HepG2 (cell line): Measurements from ENCODE around the gene CD84. TPM values are rescaled to one million over a fixed set of nuclear protein-coding genes. Genes with fewer than 3 reads are reported as not detected.
"Not testable (repeated sequence)": the region's sequence is repeated elsewhere in the genome, so short reads cannot be mapped to it uniquely, and the experiment has no call there.

Experiments used
- ATAC-seq: fragments of 200-7000 bp; cut with Tn5 transposase; 3 replicates; pipeline ENCODE4 v1.9.1; 2020; ENCODE audit warnings: mild to moderate bottlenecking, moderate library complexity
- BruUV-seq: library from RNA; stranded (reverse); fragments of 400-500 nt; replicated peaks from 2 replicates; lab custom pipeline; 2021; lab: Mats Ljungman, UMichigan
- CTCF ChIA-PET: fragments of 300-600 bp; formaldehyde crosslinking; extraction: SDS; loops from one replicate; lab custom pipeline; 2021; ENCODE audit warnings: low total read pairs, inconsistent platforms, low intra/inter-chr PET ratio; lab: Yijun Ruan, JAX
- POLR2A ChIA-PET: fragments of 350-600 bp; sonication (Branson Sonifier 250); formaldehyde crosslinking; loops from one replicate; lab custom pipeline; 2020; ENCODE audit warnings: antibody characterized with exemption, inconsistent platforms; lab: Yijun Ruan, JAX
- DNase-seq: peaks from one replicate; pipeline ENCODE4 v3.0.0-alpha.2; 2015; ENCODE audit warnings: low spot score
- FAIRE-seq: peaks from 3 replicates; lab custom pipeline; 2011; peaks lifted over from hg19 to GRCh38; lab: Jason Lieb, UNC
- H2AFZ ChIP-seq: one replicate; pipeline ENCODE4 v1.6.1; 2011; ENCODE audit warnings: low read length, inconsistent platforms
- H3K27ac ChIP-seq: fragments of 300-600 bp; 3 replicates; pipeline ENCODE4 v1.8.0; 2011; ENCODE audit warnings: mixed run types, mild to moderate bottlenecking, mixed read lengths, low read length, inconsistent platforms; ENCODE audit not compliant: insufficient read depth; ENCODE audit errors: extremely low read length
- H3K27me3 ChIP-seq, 2 experiments: fragments of 200-600 bp in 1 of 2; 2 replicates in 1 of 2; 3 replicates in 1 of 2; pipeline versions ENCODE4 v1.6.0 to v1.8.0; 2011; ENCODE audit warnings: low read length in 2 of 2, mild to moderate bottlenecking in 2 of 2, moderate library complexity in 2 of 2, inconsistent platforms in 1 of 2; ENCODE audit not compliant: insufficient read depth in 2 of 2, control insufficient read depth in 1 of 2
- H3K36me3 ChIP-seq, 2 experiments: fragments of 200-600 bp in 1 of 2; replicated peaks in 1 of 2; 2 replicates in 1 of 2; 3 replicates in 1 of 2; pipeline versions ENCODE4 v1.5.1 to v1.8.0; 2011; ENCODE audit warnings: low read length in 2 of 2, inconsistent platforms in 1 of 2; ENCODE audit not compliant: insufficient read depth in 2 of 2, control insufficient read depth in 1 of 2
- H3K4me1 ChIP-seq: 2 replicates; pipeline ENCODE4 v1.5.1; 2012; ENCODE audit warnings: low read length, inconsistent platforms; ENCODE audit not compliant: insufficient read depth
- H3K4me2 ChIP-seq: 2 replicates; pipeline ENCODE4 v1.6.0; 2011; ENCODE audit warnings: low read depth, low read length, inconsistent platforms
- H3K4me3 ChIP-seq, 3 experiments: fragments of 200-600 bp in 1 of 3; sonication (generic), shearing (Covaris generic) in 1 of 3; replicated peaks in 1 of 3; 2 replicates each; pipeline ENCODE4 v1.5.1; 2011 to 2016; ENCODE audit warnings: low read length in 3 of 3, inconsistent platforms in 2 of 3, low read depth in 2 of 3, mild to moderate bottlenecking in 2 of 3, control low read depth in 1 of 3, mixed read lengths in 1 of 3; ENCODE audit not compliant: insufficient read depth in 1 of 3
- H3K79me2 ChIP-seq: one replicate; pipeline ENCODE4 v1.6.1; 2011; ENCODE audit warnings: low read length, inconsistent platforms; ENCODE audit not compliant: insufficient read depth
- H3K9ac ChIP-seq: 2 replicates; pipeline ENCODE4 v1.6.0; 2011; ENCODE audit warnings: mild to moderate bottlenecking, low read depth, low read length, inconsistent platforms; ENCODE audit not compliant: insufficient read depth
- H3K9me3 ChIP-seq: 2 replicates; pipeline ENCODE4 v1.5.1; 2012; ENCODE audit warnings: mild to moderate bottlenecking, low read length
- H4K20me1 ChIP-seq: 2 replicates; pipeline ENCODE4 v1.6.0; 2011; ENCODE audit warnings: inconsistent platforms, mild to moderate bottlenecking, low read length, moderate library complexity; ENCODE audit not compliant: insufficient read depth
- ATF4 ChIP-seq, 2 experiments: fragments of 450-650 bp in 1 of 2; sonication (generic) in 1 of 2; formaldehyde crosslinking; IDR thresholded peaks; 2 replicates each; pipeline versions ENCODE4 v1.5.0 to v1.8.0; 2020 to 2022; ENCODE audit warnings: mild to moderate bottlenecking in 1 of 2, missing genetic modification reagents in 1 of 2
- ETV6 ChIP-seq: sonication (generic); formaldehyde crosslinking; conservative IDR thresholded peaks from 2 replicates; pipeline ENCODE4 v1.4.0; 2020; ENCODE audit warnings: missing genetic modification reagents
- HNF4G ChIP-seq, 2 experiments: sonication (generic) in 1 of 2; formaldehyde crosslinking in 1 of 2; IDR thresholded peaks; 2 replicates each; pipeline versions ENCODE4 v1.4.0 to v1.6.1; 2011 to 2020; ENCODE audit warnings: borderline replicate concordance in 2 of 2, low read depth in 2 of 2, mild to moderate bottlenecking in 2 of 2, low read length in 1 of 2, missing genetic modification reagents in 1 of 2, moderate library complexity in 1 of 2
- MAF1 ChIP-seq: sonication (generic); formaldehyde crosslinking; IDR thresholded peaks from 2 replicates; pipeline ENCODE4 v1.5.0; 2020; ENCODE audit warnings: missing genetic modification reagents, borderline replicate concordance
- NFIC ChIP-seq: IDR thresholded peaks from 2 replicates; pipeline ENCODE4 v1.6.1; 2012; ENCODE audit warnings: mild to moderate bottlenecking, low read length, inconsistent platforms
- POLR2A ChIP-seq, 2 experiments: IDR thresholded peaks; 2 replicates each; pipeline ENCODE4 v1.6.1; 2011; ENCODE audit warnings: low read depth in 2 of 2, low read length in 2 of 2, mild to moderate bottlenecking in 1 of 2, moderate library complexity in 1 of 2; ENCODE audit not compliant: insufficient read depth in 1 of 2
- REL ChIP-seq: sonication (generic); formaldehyde crosslinking; conservative IDR thresholded peaks from 2 replicates; pipeline ENCODE4 v1.8.0; 2022; ENCODE audit warnings: mild to moderate bottlenecking, missing genetic modification reagents, moderate library complexity
- RFXANK ChIP-seq: IDR thresholded peaks from 2 replicates; pipeline ENCODE4 v1.6.1; 2016
- TCF7 ChIP-seq: sonication (generic); IDR thresholded peaks from 2 replicates; pipeline ENCODE4 v1.6.1; 2016; ENCODE audit warnings: antibody characterized with exemption, low read depth
- TIGD3 ChIP-seq: sonication (generic); formaldehyde crosslinking; IDR thresholded peaks from 2 replicates; pipeline ENCODE4 v1.5.1; 2020; ENCODE audit warnings: mild to moderate bottlenecking, missing genetic modification reagents, borderline replicate concordance
- WIZ ChIP-seq: sonication (generic); formaldehyde crosslinking; IDR thresholded peaks from 2 replicates; pipeline ENCODE4 v1.5.1; 2020; ENCODE audit warnings: mild to moderate bottlenecking, missing genetic modification reagents
- ZIK1 ChIP-seq: sonication (generic); formaldehyde crosslinking; IDR thresholded peaks from 2 replicates; pipeline ENCODE4 v1.5.0; 2020; ENCODE audit warnings: mild to moderate bottlenecking, low read depth, missing genetic modification reagents, borderline replicate concordance
- ZNF30 ChIP-seq: sonication (generic); formaldehyde crosslinking; IDR thresholded peaks from 2 replicates; pipeline ENCODE4 v1.5.0; 2020; ENCODE audit warnings: mild to moderate bottlenecking, missing genetic modification reagents
- ZNF441 ChIP-seq: sonication (generic); formaldehyde crosslinking; IDR thresholded peaks from 2 replicates; pipeline ENCODE4 v1.7.0; 2021; ENCODE audit warnings: missing genetic modification reagents, borderline replicate concordance
- ZNF512 ChIP-seq: sonication (generic); formaldehyde crosslinking; IDR thresholded peaks from 2 replicates; pipeline ENCODE4 v1.4.0; 2020; ENCODE audit warnings: mild to moderate bottlenecking, missing genetic modification reagents
- WGBS: methylation state at CpG from one replicate; pipeline ENCODE4 v1.1.6; 2017; ENCODE audit warnings: low lambda C conversion rate; 5-methylcytosine and 5-hydroxymethylcytosine counted together
- in situ Hi-C: cut with HindIII; loops from 2 replicates; pipeline ENCODE4 v1.10.0; 2017; ENCODE audit warnings: low pct_unique_long_range_greater_than_20kb; ENCODE audit not compliant: extremely low pct_ligation_motif_present
- intact Hi-C: fragments of 100-400 bp; cut with micrococcal nuclease; formaldehyde crosslinking; loops from one replicate; pipeline ENCODE4 v1.10.0; 2022; ENCODE audit not compliant: unreplicated experiment
- polyA plus RNA-seq, 8 experiments: library from polyadenylated mRNA; depleted of rRNA in 3 of 8; stranded (reverse) in 7 of 8; unstranded in 1 of 8; fragments of >200 nt; fragmentation: Illumina TruSeq in 4 of 8; extraction: Trizol in 4 of 8; gene quantifications; 2 replicates each; pipeline versions ENCODE4 v1.2.1 to v1.2.3, GENCODE V29; 2011 to 2016; ENCODE audit warnings: low read depth in 4 of 8, missing spikeins in 1 of 8, mixed read lengths in 1 of 8; ENCODE audit not compliant: insufficient read depth in 1 of 8
- total RNA-seq, 5 experiments: library from RNA; depleted of rRNA; stranded (reverse); fragments of >200 nt; fragmentation: Illumina TruSeq; extraction: Trizol; gene quantifications; 2 replicates each; pipeline ENCODE4 v1.2.3, GENCODE V29; 2016; ENCODE audit warnings: low read depth in 1 of 5

Gene CD84
- total and polyA plus RNA-seq, 2 of the 13 experiments (the other 11 are each of a cell fraction or from before 2014, with no cell fraction given) = not detected

GRCh38 chr1:160565564-160565963 lies 13.7 kb downstream of the CD84 start:
- Histone ChIP-seq H3K9me3 (peaks cover 9% of the 10 kb centered on the region), H3K4me2 (no peak overlapping the region), H3K9ac (no peak overlapping the region), H3K27ac (no peak overlapping the region), H3K79me2 (no peaks in the 10 kb centered on the region), H3K4me1 (no peaks in the 10 kb centered on the region), H4K20me1 (no peaks in the 10 kb centered on the region), H3K27me3 (no peaks in the 10 kb centered on the region), H3K4me3 (no peak overlapping the region), H2AFZ (no peak overlapping the region), H3K36me3 (no peaks in the 10 kb centered on the region)
- ChIA-PET POLR2A (no interaction called here), CTCF (no interaction called here)
- DNase-seq = no peak
- FAIRE-seq = no peak
- no TSS peak for BruUV-seq
- in situ Hi-C loops (no loop called here), intact Hi-C loops (no loop called here)
- TF ChIP-seq POLR2A (IDR thresholded peaks at IDR 0.05; ENCODE audit: insufficient read depth in 1 of 2, low read depth in 2 of 2, low read length in 2 of 2) (no peak), ZNF441 (CRISPR knock-in tag) (no peak), ZNF30 (CRISPR knock-in tag) (no peak), REL (no peak), RFXANK (no peak), TCF7 (no peak), ETV6 (CRISPR knock-in tag) (no peak), TIGD3 (CRISPR knock-in tag) (no peak), MAF1 (CRISPR knock-in tag) (no peak), ZNF512 (CRISPR knock-in tag) (no peak), ZIK1 (CRISPR knock-in tag) (no peak), WIZ (no peak), HNF4G (IDR thresholded peaks at IDR 0.05; ENCODE audit: borderline replicate concordance, low read depth, low read length) (no peak), HNF4G (CRISPR knock-in tag; IDR thresholded peaks at IDR 0.05; ENCODE audit: borderline replicate concordance, low read depth) (no peak), NFIC (no peak), ATF4 (CRISPR knock-in tag; IDR thresholded peaks at IDR 0.05) (no peak)
- ATAC-seq = no peak
- WGBS = 47% methylated on average over 4 of the region's 4 CpGs

GRCh38 chr1:160563230-160563629 lies 16.1 kb downstream of the CD84 start:
- in situ Hi-C loops, CTCF ChIA-PET: not testable (repeated sequence)

More at GRCh38 chr1:160563230-160563629, 16.1 kb downstream of the CD84 start:
- H3K27ac ChIP-seq, DNase-seq, H4K20me1 ChIP-seq, H3K9ac ChIP-seq, intact Hi-C loops, FAIRE-seq, H3K27me3 ChIP-seq, H3K4me3 ChIP-seq, BruUV-seq, H2AFZ ChIP-seq, POLR2A ChIA-PET, H3K4me2 ChIP-seq, ATAC-seq, H3K79me2 ChIP-seq, H3K4me1 ChIP-seq, H3K9me3 ChIP-seq, H3K36me3 ChIP-seq: not testable (repeated sequence)
- 0% methylated on average over 1 of the region's 1 CpG for WGBS
